IMR-90 (cell line): ENCODE data around the gene KDELR1.
"Not testable (repeated sequence)": the region's sequence is repeated elsewhere in the genome, so short reads cannot be mapped to it uniquely, and the experiment has no call there.

Source experiments
- BHLHE40 ChIP-seq: fragments of 150-350 bp; IDR thresholded peaks from 2 replicates; pipeline ENCODE4 v1.6.1; 2016; ENCODE audit warnings: mild to moderate bottlenecking, low read depth, low read length
- CEBPB ChIP-seq: IDR thresholded peaks from 2 replicates; pipeline ENCODE4 v1.6.1; 2012; ENCODE audit warnings: low read depth, low read length, improper control_type of control experiment
- CHD1 ChIP-seq: IDR thresholded peaks from 2 replicates; pipeline ENCODE4 v1.6.1; 2012; ENCODE audit warnings: low read depth, low read length, improper control_type of control experiment
- CTCF ChIP-seq: conservative IDR thresholded peaks from 2 replicates; pipeline ENCODE4 v1.5.1; 2012; ENCODE audit warnings: mild to moderate bottlenecking, low read depth, low read length, improper control_type of control experiment
- ELK1 ChIP-seq: fragments of 150-350 bp; IDR thresholded peaks from 2 replicates; pipeline ENCODE4 v1.6.1; 2016; ENCODE audit warnings: low read depth, mild to moderate bottlenecking, low read length, moderate library complexity, borderline replicate concordance
- MAFK ChIP-seq: IDR thresholded peaks from 2 replicates; pipeline ENCODE4 v1.6.1; 2012; ENCODE audit warnings: low read depth, low read length, improper control_type of control experiment
- MAZ ChIP-seq: IDR thresholded peaks from 2 replicates; pipeline ENCODE4 v1.6.1; 2012; ENCODE audit warnings: low read depth, mild to moderate bottlenecking, low read length, improper control_type of control experiment, moderate library complexity, borderline replicate concordance
- MXI1 ChIP-seq: IDR thresholded peaks from 2 replicates; pipeline ENCODE4 v1.6.1; 2012; ENCODE audit warnings: low read depth, mild to moderate bottlenecking, low read length, moderate library complexity, borderline replicate concordance
- NFE2L2 ChIP-seq: fragments of 150-350 bp; IDR thresholded peaks from 2 replicates; pipeline ENCODE4 v1.6.1; 2016; ENCODE audit warnings: low read depth, mild to moderate bottlenecking, low read length
- POLR2A ChIP-seq: IDR thresholded peaks from 2 replicates; pipeline ENCODE4 v1.6.1; 2012; ENCODE audit warnings: mild to moderate bottlenecking, low read depth, low read length
- RCOR1 ChIP-seq: IDR thresholded peaks from 2 replicates; pipeline ENCODE4 v1.6.1; 2012; ENCODE audit warnings: mild to moderate bottlenecking, low read length, improper control_type of control experiment; ENCODE audit not compliant: insufficient replicate concordance
- RFX5 ChIP-seq: IDR thresholded peaks from 2 replicates; pipeline ENCODE4 v1.8.0; 2012; ENCODE audit warnings: low read depth, mild to moderate bottlenecking, low read length, moderate library complexity
- SMC3 ChIP-seq: fragments of 150-350 bp; IDR thresholded peaks from 2 replicates; pipeline ENCODE4 v1.6.1; 2016; ENCODE audit warnings: low read depth, mild to moderate bottlenecking, antibody characterized with exemption, low read length, moderate library complexity
- TF ChIP-seq, protein P1 (sequence below): fragments of 150-350 bp; IDR thresholded peaks from 2 replicates; pipeline ENCODE4 v1.6.1; 2017; ENCODE audit warnings: mild to moderate bottlenecking, antibody characterized with exemption, low read length, low read depth

DNA sequence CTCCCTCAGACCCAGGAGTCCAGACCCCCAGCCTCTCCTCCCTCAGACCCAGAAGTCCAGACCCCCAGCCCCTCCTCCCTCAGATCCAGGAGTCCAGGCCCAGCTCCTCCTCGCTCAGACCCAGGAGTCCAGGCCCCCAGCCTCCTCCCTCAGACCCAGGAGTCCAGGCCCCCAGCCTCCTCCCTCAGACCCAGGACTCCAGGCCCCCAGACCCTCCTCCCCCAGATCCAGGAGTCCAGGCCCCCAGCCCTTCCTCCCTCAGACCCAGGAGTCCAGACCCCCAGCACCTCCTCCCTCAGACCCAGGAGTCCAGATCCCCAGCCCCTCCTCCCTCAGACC lies 624 bp upstream of the KDELR1 start:
- TF ChIP-seq CTCF, POLR2A, MXI1, RFX5, SMC3, BHLHE40, MAZ, RCOR1, NFE2L2, MAFK, ELK1, CHD1, CEBPB: not testable (repeated sequence)
- TF ChIP-seq, protein P1, sequence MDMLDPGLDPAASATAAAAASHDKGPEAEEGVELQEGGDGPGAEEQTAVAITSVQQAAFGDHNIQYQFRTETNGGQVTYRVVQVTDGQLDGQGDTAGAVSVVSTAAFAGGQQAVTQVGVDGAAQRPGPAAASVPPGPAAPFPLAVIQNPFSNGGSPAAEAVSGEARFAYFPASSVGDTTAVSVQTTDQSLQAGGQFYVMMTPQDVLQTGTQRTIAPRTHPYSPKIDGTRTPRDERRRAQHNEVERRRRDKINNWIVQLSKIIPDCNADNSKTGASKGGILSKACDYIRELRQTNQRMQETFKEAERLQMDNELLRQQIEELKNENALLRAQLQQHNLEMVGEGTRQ, result not testable (repeated sequence)
